ENCODE measurements around the gene SLC17A9. TPM values are rescaled to one million over a fixed set of nuclear protein-coding genes. Genes with fewer than 3 reads are reported as not detected.

SLC17A9 gene
- total RNA-seq, 5 donors from 2014 or later (not counting 1 experiment from before 2014, with no cell fraction given) = 5.3 to 8.8 (median 8.3) TPM

GRCh38 chr20:62933966-62934365 is 18.5 kb upstream of the SLC17A9 start:
- Mint-ChIP-seq H3K27ac (no peak overlapping the region), H3K36me3 (no peaks in the 10 kb centered on the region), H3K9me3 (no peaks in the 10 kb centered on the region), H3K27me3 (no peaks in the 10 kb centered on the region), H3K4me3 (no peak overlapping the region), H3K4me1 (peaks cover 26 to 40% (median 37%) of the 10 kb centered on the region in 3 donors)
- H3K27me3 ChIP-seq (replicated peaks in 1 of 2; ENCODE audit: control insufficient read depth in 2 of 2, extremely low read depth in 1 of 2, insufficient read depth in 2 of 2, low read length in 1 of 2) = no peaks in the 10 kb centered on the region
- H3K4me1 ChIP-seq (ENCODE audit: control insufficient read depth in 1 of 2, extremely low read depth in 1 of 2, insufficient read depth in 2 of 2, low read length in 2 of 2) = peaks cover 6 to 48% of the 10 kb centered on the region in 2 experiments
- no peak overlapping the region for H3K4me3 ChIP-seq (ENCODE audit: control insufficient read depth in 1 of 2, extremely low read depth in 1 of 2, low read length in 1 of 2)
- H3K36me3 ChIP-seq (ENCODE audit: control insufficient read depth in 2 of 2, extremely low read depth in 1 of 2, insufficient read depth in 1 of 2, low read length in 1 of 2) = peaks cover 0 to 11% of the 10 kb centered on the region in 2 donors
- ChIA-PET POLR2A (interaction anchor here in 1 of 2 donors (1.3 kb wide), 1 partner anchor 15 kb away, joined by 4 read pairs; no protein-coding TSS in a partner anchor), CTCF (interaction anchor here (0.6 to 1.3 kb wide), 3 partner anchors 13 to 26 kb away, joined by 3 to 5 read pairs (median 4); no protein-coding TSS in a partner anchor)
- 62% methylated on average over 3 of the region's 3 CpGs for WGBS (ENCODE audit: insufficient coverage)
- ATAC-seq (replicated peaks in 1 of 4) (no peak), DNase-seq (no peak)
- no peaks in the 10 kb centered on the region for H3K9me3 ChIP-seq
- no peak overlapping the region for H3K27ac ChIP-seq (ENCODE audit: low read length)

DNA sequence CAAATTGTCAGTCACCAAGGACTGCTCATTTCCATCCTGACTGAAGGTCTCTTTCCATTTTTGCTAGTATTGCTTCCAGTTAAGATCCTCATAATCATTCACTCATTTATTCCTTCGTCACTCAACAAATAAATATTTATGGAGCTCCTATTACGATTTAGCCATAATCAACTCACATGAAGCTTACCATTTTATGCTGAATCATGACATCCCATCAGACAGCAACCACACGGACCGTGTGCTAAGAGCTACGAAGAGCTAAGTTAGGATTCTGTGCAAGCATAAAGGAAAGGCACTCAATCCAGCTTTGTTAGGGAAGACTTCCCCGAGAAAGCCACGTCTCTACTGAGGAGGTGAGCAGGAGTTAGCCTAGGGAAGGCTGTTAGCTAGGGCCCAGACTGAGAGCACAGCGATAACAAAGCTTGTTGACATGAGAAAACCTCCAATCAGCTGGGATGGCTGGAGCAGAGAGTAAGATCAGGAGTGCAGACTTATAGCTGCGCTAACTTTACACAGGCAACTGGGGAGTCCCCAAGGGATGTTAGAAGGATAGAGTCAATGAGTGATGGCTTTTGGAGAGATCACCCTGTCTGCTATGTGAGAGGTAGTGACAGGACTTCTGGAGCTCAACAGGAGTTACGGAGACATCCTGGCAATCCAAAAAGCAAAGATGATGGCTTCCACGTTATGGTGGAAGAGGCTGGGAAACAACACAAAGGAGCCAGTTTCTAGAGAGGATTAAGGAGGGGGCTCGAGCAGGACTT is 17.1 kb upstream of the SLC17A9 start:
- Histone ChIP-seq H3K27me3 (replicated peaks in 1 of 2; ENCODE audit: control insufficient read depth in 2 of 2, extremely low read depth in 1 of 2, insufficient read depth in 2 of 2, low read length in 1 of 2) (no peaks in the 10 kb centered on the region), H3K27ac (ENCODE audit: low read length) (no peak overlapping the region), H3K4me3 (ENCODE audit: control insufficient read depth in 1 of 2, extremely low read depth in 1 of 2, low read length in 1 of 2) (no peak overlapping the region), H3K36me3 (ENCODE audit: control insufficient read depth in 2 of 2, extremely low read depth in 1 of 2, insufficient read depth in 1 of 2, low read length in 1 of 2) (peaks cover 0 to 11% of the 10 kb centered on the region in 2 donors), H3K9me3 (no peaks in the 10 kb centered on the region), H3K4me1 (ENCODE audit: control insufficient read depth in 1 of 2, extremely low read depth in 1 of 2, insufficient read depth in 2 of 2, low read length in 2 of 2) (peaks cover 7 to 47% of the 10 kb centered on the region in 2 experiments)
- POLR2A ChIA-PET = interaction anchor here (0.6 to 1.5 kb wide), 3 partner anchors 9 to 16 kb away, joined by 3 to 4 read pairs (median 4); partner anchors contain the start of gene DIDO1 (in 1 of the 2)
- Mint-ChIP-seq H3K4me1 (peaks cover 27 to 40% (median 39%) of the 10 kb centered on the region in 3 donors), H3K36me3 (no peaks in the 10 kb centered on the region), H3K9me3 (no peaks in the 10 kb centered on the region), H3K4me3 (no peak overlapping the region), H3K27ac (no peak overlapping the region), H3K27me3 (no peaks in the 10 kb centered on the region)
- CTCF ChIA-PET = interaction anchor here (0.7 to 1.6 kb wide), 5 partner anchors 9 to 73 kb away, joined by 3 to 6 read pairs (median 4); partner anchors contain the start of genes DIDO1 (in 1 of the 2) and TCFL5 (in 1 of the 2)
- no peak for DNase-seq
- WGBS (ENCODE audit: insufficient coverage) = 97% methylated on average over 6 of the region's 12 CpGs
- no peak for ATAC-seq (replicated peaks in 1 of 4)

DNA sequence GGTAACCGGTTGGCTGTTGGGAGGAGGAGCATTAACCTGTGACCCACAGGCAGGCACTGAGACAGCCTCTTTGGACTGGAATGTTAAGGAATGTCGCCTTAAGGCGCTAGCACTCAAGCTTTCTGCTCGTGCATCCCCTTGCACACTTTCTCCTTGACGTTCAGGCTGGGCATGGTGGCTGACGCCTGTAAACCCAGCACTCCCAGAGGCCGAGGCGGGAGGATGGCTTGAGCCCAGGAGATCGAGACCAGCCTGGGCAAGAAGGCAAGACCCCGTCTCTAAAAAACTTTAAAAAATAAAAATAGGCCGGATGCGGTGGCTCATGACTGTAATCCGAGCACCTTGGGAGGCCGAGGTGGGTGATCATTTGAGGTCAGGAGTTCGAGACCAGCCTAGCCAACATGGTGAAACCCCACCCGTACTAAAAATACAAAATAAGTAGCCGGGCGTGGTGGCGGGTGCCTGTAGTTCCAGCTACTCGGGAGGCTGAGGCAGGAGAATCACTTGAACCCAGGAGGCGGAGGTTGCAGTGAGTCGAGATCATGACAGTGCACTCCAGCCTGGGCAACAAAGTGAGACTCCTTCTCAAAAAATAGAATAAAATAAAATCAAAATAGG is 16.4 kb upstream of the SLC17A9 start:
- Histone ChIP-seq H3K27ac (ENCODE audit: low read length) (no peak overlapping the region), H3K36me3 (ENCODE audit: control insufficient read depth in 2 of 2, extremely low read depth in 1 of 2, insufficient read depth in 1 of 2, low read length in 1 of 2) (peaks cover 0 to 17% of the 10 kb centered on the region in 2 donors), H3K4me3 (ENCODE audit: control insufficient read depth in 1 of 2, extremely low read depth in 1 of 2, low read length in 1 of 2) (no peak overlapping the region), H3K4me1 (ENCODE audit: control insufficient read depth in 1 of 2, extremely low read depth in 1 of 2, insufficient read depth in 2 of 2, low read length in 2 of 2) (peaks cover 7 to 50% of the 10 kb centered on the region in 2 experiments), H3K9me3 (no peaks in the 10 kb centered on the region), H3K27me3 (replicated peaks in 1 of 2; ENCODE audit: control insufficient read depth in 2 of 2, extremely low read depth in 1 of 2, insufficient read depth in 2 of 2, low read length in 1 of 2) (no peaks in the 10 kb centered on the region)
- Mint-ChIP-seq H3K27ac (peak overlapping the region in 1 of 2 donors; percentile 84), H3K4me3 (peak overlapping the region in 1 of 3 donors; percentile 95), H3K9me3 (no peaks in the 10 kb centered on the region), H3K36me3 (no peaks in the 10 kb centered on the region), H3K4me1 (peaks cover 25 to 41% (median 39%) of the 10 kb centered on the region in 3 donors), H3K27me3 (no peaks in the 10 kb centered on the region)
- CTCF ChIA-PET = interaction anchor here in 1 of 2 donors (1.2 to 1.6 kb wide), 3 partner anchors 8 to 74 kb away, joined by 3 to 4 read pairs (median 4); partner anchors contain the start of genes DIDO1 and TCFL5
- 94% methylated on average over 13 of the region's 22 CpGs for WGBS (ENCODE audit: insufficient coverage)
- DNase-seq = no peak
- ATAC-seq (replicated peaks in 1 of 4) = no peak
- POLR2A ChIA-PET = interaction anchor here in 1 of 2 donors (1.5 kb wide), 2 partner anchors 9 to 11 kb away, joined by 4 read pairs; no protein-coding TSS in a partner anchor

DNA sequence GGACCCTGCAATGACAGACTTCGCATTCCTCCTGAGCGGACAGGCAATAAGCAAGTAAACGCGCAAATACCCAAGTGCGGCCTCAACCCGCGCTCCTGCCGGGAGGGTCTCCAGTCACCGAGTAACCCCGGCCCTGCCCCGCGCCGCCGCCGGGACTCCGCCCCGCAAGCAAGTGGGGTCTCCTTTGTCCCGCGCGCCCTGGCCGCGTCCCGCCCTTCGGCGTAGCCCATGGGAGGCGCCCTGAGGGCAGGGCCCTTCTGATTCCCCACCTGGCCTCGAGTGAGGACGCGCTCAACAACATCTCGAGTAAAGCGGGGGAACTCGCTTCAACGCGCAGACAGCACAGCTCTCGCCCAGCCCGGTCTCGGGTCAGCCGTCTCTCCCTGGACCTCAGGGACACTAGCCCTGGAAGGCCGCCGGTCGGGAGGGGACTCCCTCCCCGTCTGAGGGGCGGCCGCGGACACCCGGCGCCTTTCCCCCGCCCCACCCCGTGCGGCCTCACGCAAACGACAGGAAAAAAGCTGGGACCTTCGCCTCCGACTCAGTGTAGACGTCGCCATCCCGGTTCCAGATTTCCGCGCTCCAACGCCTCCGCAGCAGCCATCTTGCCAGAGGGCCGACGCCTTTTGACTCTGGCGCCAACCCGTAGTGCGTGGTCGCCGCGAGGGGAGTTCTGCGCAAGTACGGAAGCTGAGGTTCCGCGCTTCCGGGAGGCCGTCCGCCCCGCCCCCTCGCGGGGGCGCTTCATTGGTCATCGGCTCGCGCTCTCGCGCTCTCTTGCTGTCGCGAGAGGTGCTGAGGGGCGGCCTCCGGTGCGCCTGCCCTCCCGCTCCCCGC is 15.0 kb upstream of the SLC17A9 start:
- H3K36me3 Mint-ChIP-seq = peaks cover 12% of the 10 kb centered on the region
- Histone ChIP-seq H3K36me3 (ENCODE audit: control insufficient read depth in 2 of 2, extremely low read depth in 1 of 2, insufficient read depth in 1 of 2, low read length in 1 of 2) (peaks cover 0 to 31% of the 10 kb centered on the region in 2 donors), H3K27ac (ENCODE audit: low read length) (peak overlapping the region; percentile 83), H3K4me3 (ENCODE audit: control insufficient read depth in 1 of 2, extremely low read depth in 1 of 2, low read length in 1 of 2) (peak overlapping the region; percentile 86 to 97), H3K9me3 (no peaks in the 10 kb centered on the region), H3K27me3 (replicated peaks in 1 of 2; ENCODE audit: control insufficient read depth in 2 of 2, extremely low read depth in 1 of 2, insufficient read depth in 2 of 2, low read length in 1 of 2) (no peaks in the 10 kb centered on the region), H3K4me1 (ENCODE audit: control insufficient read depth in 1 of 2, extremely low read depth in 1 of 2, insufficient read depth in 2 of 2, low read length in 2 of 2) (peaks cover 7 to 50% of the 10 kb centered on the region in 2 experiments)
- no peaks in the 10 kb centered on the region for H3K27me3 Mint-ChIP-seq
- peak overlapping the region in 1 of 3 donors; percentile 95 for H3K4me3 Mint-ChIP-seq
- no peaks in the 10 kb centered on the region for H3K9me3 Mint-ChIP-seq
- ChIA-PET POLR2A (interaction anchor here in 1 of 2 donors (0.8 to 1.5 kb wide), 2 partner anchors 10 to 17 kb away, joined by 4 to 5 read pairs; no protein-coding TSS in a partner anchor), CTCF (interaction anchor here in 1 of 2 donors (1.0 to 1.5 kb wide), 4 partner anchors 9 to 40 kb away, joined by 3 to 5 read pairs (median 4); no protein-coding TSS in a partner anchor)
- under 1% methylated on average over 77 of the region's 92 CpGs for WGBS (ENCODE audit: insufficient coverage)
- H3K4me1 Mint-ChIP-seq = peaks cover 35 to 47% (median 43%) of the 10 kb centered on the region in 3 donors
- ATAC-seq (replicated peaks in 1 of 4) = peak; percentile 89 to 92 (median 92)
- DNase-seq = peak; percentile 92 to 98 (median 96)
- H3K27ac Mint-ChIP-seq = peak overlapping the region; percentile 91 to 93

DNA sequence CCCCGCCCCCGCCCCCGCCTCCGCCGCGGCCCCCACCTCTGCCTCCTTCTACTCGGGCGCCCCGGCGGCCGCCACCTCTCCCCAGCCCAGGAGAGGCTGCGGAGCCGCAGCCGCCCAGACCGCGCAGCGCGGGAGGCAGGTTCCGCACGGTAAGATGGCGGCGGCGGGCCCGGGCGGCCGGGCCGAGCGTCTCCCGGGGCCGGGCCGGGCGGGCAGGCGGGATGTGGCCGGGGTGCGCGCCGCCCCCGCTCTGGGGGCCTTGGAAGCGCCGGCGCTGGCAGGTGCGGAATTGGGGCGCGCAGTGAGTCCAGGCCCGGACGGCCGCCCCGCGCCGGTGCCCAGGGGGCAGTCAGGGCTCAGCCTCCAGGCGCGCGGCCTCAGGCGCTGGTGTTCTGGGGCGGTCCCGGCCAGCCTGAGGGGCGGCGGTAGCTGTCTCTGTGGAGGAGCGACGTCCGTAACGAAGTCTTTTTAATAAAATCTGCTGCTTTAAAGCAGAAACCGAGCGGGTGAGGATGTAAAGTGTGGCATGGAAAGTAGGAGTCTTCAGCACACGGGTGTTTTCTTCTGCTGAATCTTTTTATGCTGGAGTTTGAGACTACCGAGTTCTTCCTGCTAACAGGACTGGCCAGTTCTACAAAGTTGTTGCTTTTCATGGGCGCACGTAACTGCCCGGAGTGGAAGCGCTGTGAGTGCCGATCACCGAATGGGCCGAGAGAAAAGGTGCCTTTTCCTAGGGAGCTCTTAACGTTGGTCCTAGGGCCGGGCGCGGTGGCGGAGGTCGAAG is 14.2 kb upstream of the SLC17A9 start, which contains the start of gene GID8:
GID8 (plus strand) TSS at position 43 of the 784 bp plus-strand sequence. CDS start 3,356 bp downstream, outside the sequence.
- H3K4me3 ChIP-seq (ENCODE audit: control insufficient read depth in 1 of 2, extremely low read depth in 1 of 2, low read length in 1 of 2) = peak within 1 kb of the TSS; percentile 86 to 97
- Mint-ChIP-seq H3K27ac (peak within 1 kb of the TSS; percentile 91 to 93), H3K4me1 (peaks cover 35 to 42% (median 41%) of the 10 kb centered on the region in 3 donors), H3K9me3 (no peaks in the 10 kb centered on the region), H3K27me3 (no peaks in the 10 kb centered on the region), H3K36me3 (peaks cover 20% of the 10 kb centered on the region), H3K4me3 (peak within 1 kb of the TSS in 2 of 3 donors; percentile 95 to 96)
- peaks cover 7 to 50% of the 10 kb centered on the region in 2 experiments for H3K4me1 ChIP-seq (ENCODE audit: control insufficient read depth in 1 of 2, extremely low read depth in 1 of 2, insufficient read depth in 2 of 2, low read length in 2 of 2)
- DNase-seq (peak in 16 of 35 experiments; percentile 24 to 65 (median 44)), ATAC-seq (replicated peaks in 1 of 4) (peak; percentile 52 to 65 (median 60))
- no peaks in the 10 kb centered on the region for H3K9me3 ChIP-seq
- WGBS (ENCODE audit: insufficient coverage) = under 1% methylated on average over 73 of the region's 79 CpGs
- no peaks in the 10 kb centered on the region for H3K27me3 ChIP-seq (replicated peaks in 1 of 2; ENCODE audit: control insufficient read depth in 2 of 2, extremely low read depth in 1 of 2, insufficient read depth in 2 of 2, low read length in 1 of 2)
- peaks cover 0 to 38% of the 10 kb centered on the region in 2 donors for H3K36me3 ChIP-seq (ENCODE audit: control insufficient read depth in 2 of 2, extremely low read depth in 1 of 2, insufficient read depth in 1 of 2, low read length in 1 of 2)
- peak within 1 kb of the TSS; percentile 83 for H3K27ac ChIP-seq (ENCODE audit: low read length)
- ChIA-PET CTCF (interaction anchor here in 1 of 2 donors (1.0 to 1.5 kb wide), 3 partner anchors 14 to 40 kb away, joined by 3 to 5 read pairs (median 5); no protein-coding TSS in a partner anchor), POLR2A (interaction anchor here in 1 of 2 donors (0.8 kb wide), 1 partner anchor 16 kb away, joined by 5 read pairs; no protein-coding TSS in a partner anchor)

Measured in T-cell (primary cell).